H9 (cell line): ENCODE measurements around the gene PDHA2. TPM values are rescaled to one million over a fixed set of nuclear protein-coding genes. Genes with fewer than 3 reads are reported as not detected.

Experiments
- DNase-seq: peaks from one replicate; pipeline ENCODE4 v3.0.0-alpha.2; 2017
- H2AFZ ChIP-seq: one replicate; pipeline ENCODE4 v1.6.1; 2013; ENCODE audit warnings: mild to moderate bottlenecking, low read length, control low read depth, moderate library complexity
- H2AK5ac ChIP-seq: 2 replicates; pipeline ENCODE4 v1.6.1; 2013; ENCODE audit warnings: low read length, control low read depth, mixed read lengths; ENCODE audit not compliant: insufficient read length
- H2BK120ac ChIP-seq: one replicate; pipeline ENCODE4 v1.6.1; 2013; ENCODE audit warnings: low read depth, mild to moderate bottlenecking, low read length, control low read depth, inconsistent platforms; ENCODE audit not compliant: poor library complexity, severe bottlenecking
- H2BK12ac ChIP-seq: 2 replicates; pipeline ENCODE4 v1.6.1; 2013; ENCODE audit warnings: low read length, control low read depth, mixed read lengths, low read depth; ENCODE audit not compliant: insufficient read length
- H2BK15ac ChIP-seq: 2 replicates; pipeline ENCODE4 v1.6.1; 2013; ENCODE audit warnings: low read depth, low read length, control low read depth
- H2BK20ac ChIP-seq: one replicate; pipeline ENCODE4 v1.6.1; 2013; ENCODE audit warnings: low read depth, mild to moderate bottlenecking, low read length, control low read depth, inconsistent platforms; ENCODE audit not compliant: poor library complexity, severe bottlenecking
- H2BK5ac ChIP-seq: 2 replicates; pipeline ENCODE4 v1.6.1; 2013; ENCODE audit warnings: low read length, control low read depth, mixed read lengths; ENCODE audit not compliant: insufficient read length
- H3K14ac ChIP-seq: 2 replicates; pipeline ENCODE4 v1.6.1; 2013; ENCODE audit warnings: low read length, control low read depth; ENCODE audit not compliant: insufficient read depth
- H3K18ac ChIP-seq: 2 replicates; pipeline ENCODE4 v1.6.1; 2013; ENCODE audit warnings: low read depth, mild to moderate bottlenecking, mixed read lengths, low read length, control low read depth; ENCODE audit not compliant: insufficient read length
- H3K23ac ChIP-seq: 2 replicates; pipeline ENCODE4 v1.6.1; 2013; ENCODE audit warnings: low read length, control low read depth, mixed read lengths, low read depth; ENCODE audit not compliant: insufficient read length
- H3K23me2 ChIP-seq: 2 replicates; pipeline ENCODE4 v1.6.1; 2013; ENCODE audit warnings: low read depth, mild to moderate bottlenecking, mixed read lengths, low read length, control low read depth; ENCODE audit not compliant: insufficient read length, poor library complexity, severe bottlenecking
- H3K27ac ChIP-seq: 2 replicates; pipeline ENCODE4 v1.5.1; 2013; ENCODE audit warnings: low read length, control low read depth, mixed read lengths, low read depth; ENCODE audit not compliant: insufficient read length
- H3K27me3 ChIP-seq: 2 replicates; pipeline ENCODE4 v1.6.1; 2013; ENCODE audit warnings: low read length, control low read depth, inconsistent platforms; ENCODE audit not compliant: insufficient read depth
- H3K4ac ChIP-seq: 2 replicates; pipeline ENCODE4 v1.6.1; 2013; ENCODE audit warnings: low read depth, mild to moderate bottlenecking, control low read depth, inconsistent platforms, low read length, moderate library complexity
- H3K4me1 ChIP-seq: 2 replicates; pipeline ENCODE4 v1.6.1; 2013; ENCODE audit warnings: low read length, control low read depth, inconsistent platforms; ENCODE audit not compliant: insufficient read depth
- H3K4me2 ChIP-seq: 2 replicates; pipeline ENCODE4 v1.6.1; 2013; ENCODE audit warnings: low read length, control low read depth, mixed read lengths; ENCODE audit not compliant: insufficient read length, insufficient read depth
- H3K56ac ChIP-seq: 2 replicates; pipeline ENCODE4 v1.6.1; 2013; ENCODE audit warnings: low read depth, mild to moderate bottlenecking, mixed read lengths, low read length, control low read depth; ENCODE audit not compliant: insufficient read length
- H3K79me1 ChIP-seq: 2 replicates; pipeline ENCODE4 v1.6.1; 2013; ENCODE audit warnings: low read depth, mild to moderate bottlenecking, moderate library complexity, low read length, control low read depth, inconsistent platforms; ENCODE audit not compliant: insufficient read depth, poor library complexity, severe bottlenecking
- H3K79me2 ChIP-seq: 2 replicates; pipeline ENCODE4 v1.6.1; 2013; ENCODE audit warnings: low read length, control low read depth, inconsistent platforms; ENCODE audit not compliant: insufficient read depth
- H3K9ac ChIP-seq: 2 replicates; pipeline ENCODE4 v1.6.1; 2013; ENCODE audit warnings: low read length, control low read depth, mixed read lengths; ENCODE audit not compliant: insufficient read length; ENCODE audit errors: extremely low read depth
- H3K9me3 ChIP-seq: one replicate; pipeline ENCODE4 v1.6.1; 2013; ENCODE audit warnings: low read depth, low read length, inconsistent platforms; ENCODE audit not compliant: control insufficient read depth
- H3T11ph ChIP-seq: one replicate; pipeline ENCODE4 v1.6.1; 2013; ENCODE audit warnings: mild to moderate bottlenecking, low read length, control low read depth, inconsistent platforms
- H4K20me1 ChIP-seq: one replicate; pipeline ENCODE4 v1.6.1; 2013; ENCODE audit not compliant: control insufficient read depth, insufficient read length, insufficient read depth
- H4K5ac ChIP-seq: 2 replicates; pipeline ENCODE4 v1.6.1; 2013; ENCODE audit warnings: low read depth, mild to moderate bottlenecking, mixed read lengths, low read length, control low read depth; ENCODE audit not compliant: insufficient read length
- H4K8ac ChIP-seq: replicated peaks from 2 replicates; pipeline ENCODE4 v1.6.1; 2013; ENCODE audit warnings: low read length, control low read depth, mixed read lengths, low read depth; ENCODE audit not compliant: insufficient read length
- H4K91ac ChIP-seq: 2 replicates; pipeline ENCODE4 v1.6.1; 2013; ENCODE audit warnings: low read depth, mild to moderate bottlenecking, moderate library complexity, mixed read lengths, low read length, control low read depth; ENCODE audit not compliant: insufficient read length
- H3K27ac Mint-ChIP-seq, 3 experiments: 2 replicates in 2 of 3; 3 replicates in 1 of 3; pipeline ENCODE4 v1.8.0; 2020 to 2021; ENCODE audit warnings: mixed read lengths in 3 of 3, mild to moderate bottlenecking in 1 of 3, moderate library complexity in 1 of 3
- H3K27me3 Mint-ChIP-seq: 2 replicates; pipeline ENCODE4 v1.8.0; 2021; ENCODE audit warnings: low read depth, mild to moderate bottlenecking, moderate library complexity, mixed read lengths
- H3K36me3 Mint-ChIP-seq, 3 experiments: 2 replicates in 2 of 3; 3 replicates in 1 of 3; pipeline ENCODE4 v1.8.0; 2020 to 2021; ENCODE audit warnings: low read depth in 3 of 3, mixed read lengths in 3 of 3; ENCODE audit not compliant: insufficient read depth in 1 of 3
- H3K4me1 Mint-ChIP-seq, 2 experiments: 2 replicates each; pipeline ENCODE4 v1.8.0; 2020; ENCODE audit warnings: mixed read lengths in 2 of 2
- H3K4me3 Mint-ChIP-seq, 2 experiments: 2 replicates in 1 of 2; 3 replicates in 1 of 2; pipeline ENCODE4 v1.8.0; 2020 to 2021; ENCODE audit warnings: mild to moderate bottlenecking in 2 of 2, mixed read lengths in 2 of 2, moderate library complexity in 1 of 2
- H3K9me3 Mint-ChIP-seq, 2 experiments: 2 replicates in 1 of 2; 3 replicates in 1 of 2; pipeline ENCODE4 v1.8.0; 2020; ENCODE audit warnings: mild to moderate bottlenecking in 2 of 2, mixed read lengths in 2 of 2, moderate library complexity in 1 of 2
- WGBS: extraction: QIAGEN DNeasy Blood & Tissue Kit; methylation state at CpG from one replicate; pipeline ENCODE4 v1.1.7; 2013; ENCODE audit warnings: missing lambda C conversion rate, low lambda C conversion rate, mixed read lengths; ENCODE audit not compliant: insufficient read length; ENCODE audit errors: extremely low coverage; 5-methylcytosine and 5-hydroxymethylcytosine counted together
- total RNA-seq: library from RNA; stranded (reverse); gene quantifications from 2 replicates; pipeline ENCODE4 v1.2.1, GENCODE V29; 2021
- TF ChIP-seq, protein P1 (sequence below): fragments of 200-600 bp; sonication (generic); conservative IDR thresholded peaks from 3 replicates; pipeline ENCODE4 v1.8.0; 2021; ENCODE audit warnings: antibody characterized with exemption, mild to moderate bottlenecking

PDHA2 gene
- total RNA-seq, 1 experiment from 2014 or later, result not detected

DNA sequence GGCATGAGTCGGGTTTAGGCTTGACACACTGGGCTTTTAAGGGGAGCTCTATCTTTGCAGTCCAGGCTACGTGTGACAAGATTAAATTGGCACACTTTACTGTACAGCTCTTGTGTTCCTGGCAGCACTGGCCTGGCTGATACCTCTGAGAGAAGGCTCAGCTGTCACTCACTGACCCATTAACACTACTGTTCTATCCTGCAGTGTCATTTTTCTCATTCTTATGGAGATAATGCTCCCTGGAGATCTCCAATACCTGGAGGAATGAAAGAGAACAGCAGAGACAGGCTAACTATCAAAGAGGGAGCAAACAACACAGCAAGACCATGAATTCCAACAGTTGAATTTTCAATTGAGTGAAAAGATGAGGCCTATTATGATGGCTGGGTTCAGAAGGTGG lies 1.7 kb upstream of the PDHA2 start:
- Histone ChIP-seq H3K4me2 (no peak overlapping the region), H3K79me1 (no peaks in the 10 kb centered on the region), H3K27me3 (no peaks in the 10 kb centered on the region), H4K20me1 (no peaks in the 10 kb centered on the region), H2BK12ac (no peak overlapping the region), H2BK120ac (no peak overlapping the region), H2AK5ac (no peak overlapping the region), H2BK20ac (no peak overlapping the region), H3K56ac (no peak overlapping the region), H3K18ac (no peak overlapping the region), H3K9ac (no peak overlapping the region), H3K27ac (no peak overlapping the region), H2AFZ (no peak overlapping the region), H3K79me2 (no peaks in the 10 kb centered on the region), H3K23me2 (no peaks in the 10 kb centered on the region), H4K5ac (no peak overlapping the region), H2BK15ac (no peak overlapping the region), H4K8ac (no peak overlapping the region), H3K4ac (no peak overlapping the region), H3K14ac (no peak overlapping the region), H2BK5ac (no peak overlapping the region), H3K4me1 (peaks cover 3% of the 10 kb centered on the region; the same call in 1 of the 2 replicates), H3K23ac (no peak overlapping the region), H3T11ph (no peak overlapping the region), H4K91ac (no peak overlapping the region), H3K9me3 (no peaks in the 10 kb centered on the region)
- H3K27me3 Mint-ChIP-seq, result no peaks in the 10 kb centered on the region
- WGBS, result no CpG with 5 or more reads among the region's 2 CpGs
- peaks cover 0 to 11% (median 11%) of the 10 kb centered on the region in 3 experiments; a peak in 4 of 7 replicates for H3K36me3 Mint-ChIP-seq
- H3K27ac Mint-ChIP-seq, result peak overlapping the region in 2 of 3 experiments; percentile 49 to 63; a peak in 5 of 7 replicates
- no peak for DNase-seq
- H3K4me3 Mint-ChIP-seq, result peak overlapping the region in 1 of 2 experiments; percentile 54; a peak in 2 of 5 replicates
- H3K4me1 Mint-ChIP-seq, result peaks cover 26 to 27% of the 10 kb centered on the region in 2 experiments
- TF ChIP-seq, protein P1, sequence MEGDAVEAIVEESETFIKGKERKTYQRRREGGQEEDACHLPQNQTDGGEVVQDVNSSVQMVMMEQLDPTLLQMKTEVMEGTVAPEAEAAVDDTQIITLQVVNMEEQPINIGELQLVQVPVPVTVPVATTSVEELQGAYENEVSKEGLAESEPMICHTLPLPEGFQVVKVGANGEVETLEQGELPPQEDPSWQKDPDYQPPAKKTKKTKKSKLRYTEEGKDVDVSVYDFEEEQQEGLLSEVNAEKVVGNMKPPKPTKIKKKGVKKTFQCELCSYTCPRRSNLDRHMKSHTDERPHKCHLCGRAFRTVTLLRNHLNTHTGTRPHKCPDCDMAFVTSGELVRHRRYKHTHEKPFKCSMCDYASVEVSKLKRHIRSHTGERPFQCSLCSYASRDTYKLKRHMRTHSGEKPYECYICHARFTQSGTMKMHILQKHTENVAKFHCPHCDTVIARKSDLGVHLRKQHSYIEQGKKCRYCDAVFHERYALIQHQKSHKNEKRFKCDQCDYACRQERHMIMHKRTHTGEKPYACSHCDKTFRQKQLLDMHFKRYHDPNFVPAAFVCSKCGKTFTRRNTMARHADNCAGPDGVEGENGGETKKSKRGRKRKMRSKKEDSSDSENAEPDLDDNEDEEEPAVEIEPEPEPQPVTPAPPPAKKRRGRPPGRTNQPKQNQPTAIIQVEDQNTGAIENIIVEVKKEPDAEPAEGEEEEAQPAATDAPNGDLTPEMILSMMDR, result no peak
- H3K9me3 Mint-ChIP-seq, result no peaks in the 10 kb centered on the region; a peak in 4 of 5 replicates
